ENCODE results near the gene RAB40C.

Gene RAB40C

GRCh38 chr16:589658-590187, at the start of gene RAB40C:
Gene RAB40C (plus strand): TSS chr16:590066. CDS start chr16:590292, 226 bp downstream.
- peak; percentile 99 for DNase-seq

- no peak for DNase-seq
These were observed 49.1 kb upstream of the RAB40C start for GRCh38 chr16:540645-541340.

GRCh38 chr16:543301-544164, 46.3 kb upstream of the RAB40C start:
- DNase-seq: no peak

- no peak for DNase-seq
These were observed 45.3 kb upstream of the RAB40C start for GRCh38 chr16:544517-544916.

GRCh38 chr16:546909-547770, 42.7 kb upstream of the RAB40C start:
- DNase-seq: peak; percentile 69

- no peak for DNase-seq
These were observed 41.3 kb upstream of the RAB40C start for GRCh38 chr16:548586-548985.

- DNase-seq: no peak
These were observed 40.2 kb upstream of the RAB40C start for GRCh38 chr16:549544-550263.

- no peak for DNase-seq
These were observed 38.7 kb upstream of the RAB40C start for GRCh38 chr16:551210-551609.

- DNase-seq: no peak
These were observed 37.7 kb upstream of the RAB40C start for GRCh38 chr16:552171-552570.

- DNase-seq: no peak
These were observed 36.1 kb upstream of the RAB40C start for GRCh38 chr16:553601-554296.

GRCh38 chr16:554297-554621, 35.6 kb upstream of the RAB40C start:
- DNase-seq: no peak

GRCh38 chr16:554640-555365, 35.1 kb upstream of the RAB40C start:
- no peak for DNase-seq

GRCh38 chr16:555528-556473, 34.1 kb upstream of the RAB40C start:
- DNase-seq: no peak

- no peak for DNase-seq
These were observed 33.2 kb upstream of the RAB40C start for GRCh38 chr16:556474-557173.

- no peak for DNase-seq
These were observed 32.2 kb upstream of the RAB40C start for GRCh38 chr16:557463-558297.

GRCh38 chr16:558298-559020, 31.4 kb upstream of the RAB40C start:
- DNase-seq: no peak

- DNase-seq: no peak
These were observed 30.9 kb upstream of the RAB40C start for GRCh38 chr16:559021-559380.
